Spleen (tissue), 11 donors: ENCODE data around the gene ANKRD44. TPM values are rescaled to one million over a fixed set of nuclear protein-coding genes. Genes with fewer than 3 reads are reported as not detected.
A peak's percentile ranks its signal among the peaks of the same experiment; 100 is the strongest.

Experiments
- DNase-seq: peaks from one replicate; pipeline ENCODE4 v3.0.0-alpha.2; 2020
- H3K27ac ChIP-seq, 8 donors: fragments of 200-600 bp; sonication (generic) in 7 of 8; 1 replicate in 4 of 8; 2 replicates in 4 of 8; pipeline versions ENCODE4 v1.5.0 to v1.8.0; 2016 to 2021; ENCODE audit warnings: inconsistent platforms in 4 of 8, mild to moderate bottlenecking in 4 of 8, moderate library complexity in 1 of 8
- H3K27me3 ChIP-seq, 7 donors: fragments of 200-600 bp; sonication (generic) in 6 of 7; replicated peaks in 1 of 7; 1 replicate in 4 of 7; 2 replicates in 3 of 7; pipeline versions ENCODE4 v1.5.0 to v1.8.0; 2016 to 2021; ENCODE audit warnings: inconsistent platforms in 3 of 7, mild to moderate bottlenecking in 1 of 7
- H3K36me3 ChIP-seq, 6 donors: fragments of 200-600 bp; sonication (generic) in 5 of 6; 1 replicate in 4 of 6; 2 replicates in 2 of 6; pipeline versions ENCODE4 v1.5.0 to v1.8.0; 2016 to 2021; ENCODE audit warnings: inconsistent platforms in 2 of 6
- H3K4me1 ChIP-seq, 6 donors: fragments of 200-600 bp; sonication (generic) in 5 of 6; 1 replicate in 3 of 6; 2 replicates in 3 of 6; pipeline versions ENCODE4 v1.5.0 to v1.8.0; 2016 to 2021; ENCODE audit warnings: inconsistent platforms in 3 of 6
- H3K4me3 ChIP-seq, 8 donors: fragments of 200-600 bp; sonication (generic) in 7 of 8; 1 replicate in 4 of 8; 2 replicates in 4 of 8; pipeline versions ENCODE4 v1.5.0 to v1.8.0; 2016 to 2021; ENCODE audit warnings: inconsistent platforms in 4 of 8, mild to moderate bottlenecking in 4 of 8, moderate library complexity in 2 of 8
- H3K9me3 ChIP-seq, 8 donors: fragments of 200-600 bp; sonication (generic) in 7 of 8; 1 replicate in 4 of 8; 2 replicates in 4 of 8; pipeline versions ENCODE4 v1.5.0 to v1.8.0; 2016 to 2021; ENCODE audit warnings: inconsistent platforms in 4 of 8
- CTCF ChIP-seq, 11 experiments: fragments of 200-600 bp in 7 of 11; fragments of 450-650 bp in 4 of 11; sonication (generic) in 4 of 11; IDR thresholded peaks in 8 of 11; conservative IDR thresholded peaks in 3 of 11; 1 replicate in 7 of 11; 2 replicates in 4 of 11; pipeline versions ENCODE4 v1.4.0 to v1.8.0; 2016 to 2021; ENCODE audit warnings: antibody characterized with exemption in 11 of 11, inconsistent platforms in 4 of 11, mild to moderate bottlenecking in 1 of 11
- POLR2A ChIP-seq, 3 donors: fragments of 450-650 bp; IDR thresholded peaks; one replicate each; pipeline ENCODE4 v1.5.1; 2017; ENCODE audit warnings: antibody characterized with exemption in 3 of 3, mild to moderate bottlenecking in 1 of 3
- POLR2AphosphoS5 ChIP-seq, 3 donors: sonication (generic); formaldehyde crosslinking; IDR thresholded peaks; one replicate each; pipeline ENCODE4 v1.5.1; 2017; ENCODE audit warnings: antibody characterized with exemption in 3 of 3
- WGBS, 5 donors: extraction: QIAGEN DNeasy Blood & Tissue Kit in 3 of 5; methylation state at CpG; one replicate each; pipeline versions ENCODE4 v1.1.5 to v1.1.7; 2013 to 2018; 5-methylcytosine and 5-hydroxymethylcytosine counted together
- intact Hi-C: fragments of 100-400 bp; cut with DNase I; formaldehyde crosslinking; loops from one replicate; pipeline ENCODE4 v1.15.0; 2023; ENCODE audit warnings: low total_unique reads
- polyA plus RNA-seq, 3 donors: library from polyadenylated mRNA; stranded (reverse); fragments of 200-250 nt; gene quantifications; one replicate each; pipeline ENCODE4 v1.2.1, GENCODE V29; 2013
- total RNA-seq, 7 donors: library from RNA; depleted of rRNA in 3 of 7; stranded (reverse); fragments of >200 nt in 3 of 7; fragmentation: NEBNext Ultra II Directional in 4 of 7; extraction: Animal tissue kit (Norgen Biotek cat#: 25700) in 4 of 7; gene quantifications; one replicate each; pipeline versions ENCODE4 v1.1.0 to v1.2.1, GENCODE V29; 2016 to 2021
- donor health status: healthy with polysubstance abuse.
- donor health status: DM: no; HTN: no; CAD: no; lungs with moderate emphysema.
- donor health status: DM: no; HTN: no; CAD: no.
- donor health status: Bipolar disorder and iron deficiency.
- donor health status: healthy.
- donor health status: DM: no; HTN: no; CAD: no.
- donor health status: DM: yes; HTN: yes; CAD: no.

The ANKRD44 gene
- total and polyA plus RNA-seq, 10 donors, result 16.0 to 183 (median 140) TPM

- H3K4me1 ChIP-seq, result peaks cover 28 to 96% (median 60%) of the 10 kb centered on the region in 6 donors
- H3K36me3 ChIP-seq, result peaks cover 0 to 40% (median 0%) of the 10 kb centered on the region in 6 donors
- H3K27me3 ChIP-seq, result no peaks in the 10 kb centered on the region
- intact Hi-C loops, result no loop called here
- no peak for DNase-seq
- no peak overlapping the region for H3K4me3 ChIP-seq
- TF ChIP-seq POLR2AphosphoS5 (IDR thresholded peaks at IDR 0.05), result no peak
- no peak for TF ChIP-seq CTCF (IDR thresholded peaks at IDR 0.05 in 8 of 11, conservative IDR thresholded peaks at IDR 0.05 in 3 of 11)
- no peak for TF ChIP-seq POLR2A (IDR thresholded peaks at IDR 0.05)
- peak overlapping the region in 5 of 8 donors; percentile 34 to 78 (median 56) for H3K27ac ChIP-seq
- 55 to 70% (median 65%) methylated on average over 5 of the region's 5 CpGs for WGBS, 5 donors
- H3K9me3 ChIP-seq, result no peaks in the 10 kb centered on the region
These were observed 174.1 kb downstream of the ANKRD44 start for GRCh38 chr2:197136452-197136851.

GRCh38 chr2:197135806-197136205 is 174.8 kb downstream of the ANKRD44 start:
- TF ChIP-seq CTCF (IDR thresholded peaks at IDR 0.05 in 8 of 11, conservative IDR thresholded peaks at IDR 0.05 in 3 of 11) (no peak), POLR2AphosphoS5 (IDR thresholded peaks at IDR 0.05) (no peak), POLR2A (IDR thresholded peaks at IDR 0.05) (no peak)
- Histone ChIP-seq H3K36me3 (peaks cover 0 to 40% (median 0%) of the 10 kb centered on the region in 6 donors), H3K27ac (peak overlapping the region in 3 of 8 donors; percentile 12 to 78 (median 56)), H3K4me1 (peaks cover 24 to 94% (median 57%) of the 10 kb centered on the region in 6 donors), H3K4me3 (no peak overlapping the region), H3K27me3 (no peaks in the 10 kb centered on the region), H3K9me3 (no peaks in the 10 kb centered on the region)
- DNase-seq, result no peak
- intact Hi-C loops, result no loop called here
- WGBS, 5 donors, result 94 to 100% (median 96%) methylated on average over 1 of the region's 1 CpG

GRCh38 chr2:197134206-197134605 is 176.4 kb downstream of the ANKRD44 start:
- H3K4me1 ChIP-seq, result peaks cover 19 to 94% (median 59%) of the 10 kb centered on the region in 6 donors
- peak overlapping the region in 3 of 8 donors; percentile 14 to 78 (median 56) for H3K27ac ChIP-seq
- no peaks in the 10 kb centered on the region for H3K9me3 ChIP-seq
- no peak overlapping the region for H3K4me3 ChIP-seq
- no peaks in the 10 kb centered on the region for H3K27me3 ChIP-seq
- WGBS, 5 donors, result 94 to 100% (median 95%) methylated on average over 2 of the region's 2 CpGs
- TF ChIP-seq POLR2AphosphoS5 (IDR thresholded peaks at IDR 0.05) (no peak), CTCF (IDR thresholded peaks at IDR 0.05 in 8 of 11, conservative IDR thresholded peaks at IDR 0.05 in 3 of 11) (no peak), POLR2A (IDR thresholded peaks at IDR 0.05) (no peak)
- peaks cover 0 to 40% (median 0%) of the 10 kb centered on the region in 6 donors for H3K36me3 ChIP-seq
- intact Hi-C loops, result no loop called here
- DNase-seq, result no peak

GRCh38 chr2:197131558-197131855 is 179.1 kb downstream of the ANKRD44 start:
- TF ChIP-seq POLR2AphosphoS5 (IDR thresholded peaks at IDR 0.05) (peak in 1 of 3 donors; percentile 64), POLR2A (IDR thresholded peaks at IDR 0.05) (no peak)
- WGBS, 5 donors, result 67 to 86% (median 80%) methylated on average over 4 of the region's 4 CpGs
- peaks cover 0 to 8% (median 0%) of the 10 kb centered on the region in 8 donors for H3K9me3 ChIP-seq
- peaks cover 0 to 40% (median 0%) of the 10 kb centered on the region in 6 donors for H3K36me3 ChIP-seq
- peak overlapping the region; percentile 38 to 87 (median 74) for H3K27ac ChIP-seq
- intact Hi-C loops, result no loop called here
- H3K27me3 ChIP-seq, result no peaks in the 10 kb centered on the region
- peak; percentile 84 for DNase-seq
- H3K4me3 ChIP-seq, result no peak overlapping the region
- H3K4me1 ChIP-seq, result peaks cover 9 to 94% (median 46%) of the 10 kb centered on the region in 6 donors
